Hematopoietic multipotent progenitor cell treated with erythropoietin and hydrocortisone succinate and interleukin-3 and kit ligand, for 8 days (in vitro differentiated cells): ENCODE measurements around the gene TP53I11.

ENCODE experiments used
- DNase-seq: peaks from one replicate; pipeline ENCODE4 v3.0.0-alpha.2; 2015

The TP53I11 gene, protein sequence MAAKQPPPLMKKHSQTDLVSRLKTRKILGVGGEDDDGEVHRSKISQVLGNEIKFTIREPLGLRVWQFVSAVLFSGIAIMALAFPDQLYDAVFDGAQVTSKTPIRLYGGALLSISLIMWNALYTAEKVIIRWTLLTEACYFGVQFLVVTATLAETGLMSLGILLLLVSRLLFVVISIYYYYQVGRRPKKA

DNA sequence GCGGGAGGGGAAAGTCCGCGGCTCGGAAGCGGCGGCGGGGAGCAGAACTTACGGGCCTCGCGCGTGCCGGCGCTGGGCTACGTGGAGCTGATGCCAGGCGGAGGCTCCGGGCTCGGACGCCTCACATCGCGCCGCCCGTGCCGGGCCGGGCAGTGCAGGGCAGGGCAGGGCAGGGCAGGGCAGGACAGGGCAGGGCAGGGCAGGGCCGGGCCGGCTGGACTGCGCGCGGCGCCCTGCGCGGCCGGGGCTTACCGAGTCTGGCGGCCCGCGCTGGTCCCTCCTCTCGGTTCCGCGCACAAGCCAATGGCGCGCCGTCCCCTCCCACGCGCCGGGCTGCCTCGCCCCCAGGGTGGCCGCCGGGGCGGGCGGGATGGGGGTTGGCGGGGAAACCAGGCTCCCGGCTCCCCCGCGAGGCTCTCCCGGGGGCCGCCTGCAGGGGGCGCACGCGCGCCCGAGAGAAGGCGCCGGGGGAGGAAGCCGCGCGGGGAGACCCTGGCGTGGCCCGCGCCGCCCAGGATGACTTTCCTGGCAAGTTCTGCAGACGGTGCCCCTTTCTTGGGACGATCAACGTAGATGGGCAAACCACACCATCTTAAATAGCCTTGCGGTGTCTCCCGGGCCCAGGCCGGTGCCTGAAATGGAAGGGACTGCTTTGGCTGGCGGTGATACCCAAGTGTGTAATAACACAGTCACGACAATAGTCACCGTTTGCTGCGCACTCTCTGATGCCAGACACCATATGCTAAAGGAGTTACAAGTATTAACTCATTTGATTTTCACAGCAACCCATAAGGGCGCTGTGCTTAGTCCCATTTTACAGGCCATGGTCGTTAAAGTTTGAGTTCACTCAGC, at the start of gene TP53I11:
Gene TP53I11 (minus strand): TSS at position 259 of the 852 bp plus-strand sequence. CDS start 12,548 bp downstream, outside the sequence.
- DNase-seq: peak; percentile 38

DNA sequence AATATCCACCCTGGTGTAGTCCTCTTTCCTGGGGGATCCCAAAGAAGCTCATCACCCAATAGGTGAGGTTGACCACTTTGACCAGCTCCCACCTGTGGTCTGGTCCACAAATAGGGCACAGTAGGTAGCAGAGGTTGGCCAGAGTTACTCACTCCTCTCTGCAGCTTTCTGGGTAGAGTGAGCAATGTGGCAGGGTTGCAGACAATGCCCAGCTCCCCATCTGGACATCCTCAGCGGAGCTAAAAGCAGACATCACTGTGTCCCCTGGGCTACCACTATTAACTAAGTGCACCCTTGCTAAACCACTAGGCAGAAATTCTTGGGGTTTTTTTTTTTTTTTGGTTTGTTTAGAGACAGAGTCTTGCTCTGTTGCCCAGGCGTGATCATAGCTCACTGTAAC, 48.4 kb upstream of the TP53I11 start:
- DNase-seq: no peak

DNA sequence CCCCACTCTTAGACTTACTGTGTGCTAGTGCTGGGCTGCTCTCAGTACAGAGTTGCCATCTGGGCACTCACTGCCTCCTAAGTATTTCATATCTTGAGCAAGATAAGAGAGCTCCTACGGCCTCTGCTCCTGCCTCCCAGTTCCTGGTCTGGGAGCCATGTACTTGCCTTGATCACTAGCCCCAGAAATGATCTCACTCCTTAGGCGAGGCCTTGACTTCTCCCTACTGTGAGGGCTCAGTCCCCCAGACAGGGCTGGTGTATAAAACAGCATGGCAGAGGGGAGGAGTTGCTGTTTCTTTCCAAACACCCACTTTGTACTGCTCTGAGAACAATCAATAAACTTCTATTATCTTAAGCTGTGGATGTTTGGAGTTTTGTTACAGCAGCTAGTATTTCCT, 47.4 kb upstream of the TP53I11 start:
- DNase-seq: no peak

DNA sequence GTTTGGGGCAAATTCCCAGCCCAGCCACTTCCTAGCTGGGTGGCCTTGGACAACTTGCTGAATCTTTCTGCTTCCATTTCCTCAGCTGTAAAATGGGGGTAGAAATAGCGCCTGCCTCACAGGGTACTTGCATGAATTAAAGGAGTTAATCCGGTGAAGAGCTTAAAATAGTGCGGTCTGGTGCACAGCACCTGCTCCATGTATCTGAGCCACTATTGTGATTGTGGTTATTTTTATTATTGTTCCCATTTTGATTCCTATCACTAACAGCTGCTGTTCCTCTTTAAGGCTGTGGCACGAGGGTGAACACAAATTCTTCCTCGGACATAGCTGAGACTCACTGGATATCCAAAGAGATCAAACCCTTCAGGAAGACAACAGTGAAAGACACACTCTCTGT, 46.9 kb upstream of the TP53I11 start:
- no peak for DNase-seq

DNA sequence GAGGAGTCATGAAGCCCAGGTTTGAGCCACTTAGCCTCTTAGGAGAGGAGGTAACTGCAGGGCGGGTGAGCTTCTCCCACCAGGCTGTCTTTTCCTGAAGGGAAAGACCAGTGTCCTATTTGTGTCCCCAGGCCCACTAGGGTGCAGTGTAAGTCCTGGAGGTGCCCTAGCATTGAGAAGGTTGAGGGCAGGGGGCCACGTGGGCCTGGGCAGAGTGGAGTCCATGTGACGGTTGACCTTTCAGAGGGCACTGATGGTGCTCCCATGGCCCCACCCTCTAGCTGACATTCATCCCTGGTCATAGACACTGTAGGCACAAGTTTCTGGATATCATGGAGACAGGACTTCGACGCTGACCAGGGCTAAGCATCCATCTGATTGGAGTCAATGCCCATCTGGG, 44.1 kb upstream of the TP53I11 start:
- no peak for DNase-seq

DNA sequence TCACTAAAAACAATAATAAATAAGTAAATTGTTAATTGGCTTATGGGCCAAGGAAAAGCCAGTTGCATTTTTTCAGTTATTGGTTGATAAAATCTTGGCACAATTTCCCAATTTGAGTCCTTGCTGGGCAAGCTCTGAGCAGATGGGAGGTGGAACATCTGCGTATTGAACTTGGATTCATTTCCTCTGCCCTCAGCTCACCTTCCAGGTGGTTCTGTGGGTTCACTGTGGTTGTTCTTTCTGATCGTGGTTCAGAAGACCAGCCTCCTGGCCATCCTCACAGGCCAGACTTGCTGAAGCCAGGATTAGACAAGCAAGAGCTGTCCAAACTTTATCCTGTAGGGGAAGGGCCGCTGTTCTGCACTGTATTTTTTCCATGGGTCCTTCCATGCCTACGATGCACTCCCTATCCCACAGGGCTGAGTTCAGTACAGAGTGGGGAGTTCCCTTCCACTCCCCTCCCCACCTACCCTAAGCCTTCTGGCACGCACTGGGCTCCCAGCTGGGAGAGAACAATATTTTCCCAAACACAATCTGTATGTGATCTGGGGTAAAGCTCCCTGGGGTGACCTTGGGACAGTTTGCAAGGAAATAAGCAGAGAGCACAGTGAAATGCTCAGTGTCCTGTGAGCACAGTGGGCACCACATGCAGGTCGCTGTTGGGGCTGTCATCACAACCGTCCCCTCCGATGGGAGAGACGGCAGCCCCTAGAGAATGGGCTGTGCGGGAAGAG, 43.5 kb upstream of the TP53I11 start:
- DNase-seq: no peak

DNA sequence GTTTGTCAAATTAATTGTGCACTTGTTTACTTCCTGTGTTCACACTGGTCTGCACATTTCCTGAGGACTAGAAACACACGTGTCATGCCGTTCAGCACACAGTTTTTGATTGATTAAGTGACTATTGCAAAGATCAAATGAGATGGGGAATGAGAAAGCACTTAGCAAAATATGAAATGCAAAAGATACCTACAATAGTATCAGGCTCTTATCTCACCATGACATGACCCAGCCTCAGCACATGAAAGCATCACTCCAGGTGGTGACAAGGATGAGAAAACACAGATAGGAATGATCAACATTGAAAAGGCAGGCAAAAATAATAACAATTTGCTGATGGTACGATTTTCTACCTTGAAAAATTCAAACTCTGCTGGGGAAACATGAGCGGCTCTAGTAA, 42.1 kb upstream of the TP53I11 start:
- no peak for DNase-seq

DNA sequence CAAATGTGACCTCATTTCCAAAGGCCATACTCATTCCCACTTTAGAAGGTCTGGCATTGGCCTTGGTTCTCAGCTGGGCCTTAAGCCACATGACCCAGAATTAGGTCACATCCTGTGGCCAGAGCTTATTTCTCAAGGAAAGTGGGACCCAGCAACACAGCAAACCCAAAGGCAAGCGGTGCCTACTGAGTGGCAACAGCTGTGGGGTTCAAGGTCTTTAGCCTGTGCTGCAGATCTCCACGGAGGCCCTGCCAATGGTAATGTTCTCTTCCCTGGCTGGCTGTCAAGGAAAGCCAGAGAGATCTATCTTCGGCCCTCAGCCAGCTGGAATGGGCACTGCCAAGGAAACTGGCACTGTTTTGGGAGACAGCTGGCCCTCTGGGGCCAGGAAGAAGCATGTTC, 41.5 kb upstream of the TP53I11 start:
- no peak for DNase-seq

DNA sequence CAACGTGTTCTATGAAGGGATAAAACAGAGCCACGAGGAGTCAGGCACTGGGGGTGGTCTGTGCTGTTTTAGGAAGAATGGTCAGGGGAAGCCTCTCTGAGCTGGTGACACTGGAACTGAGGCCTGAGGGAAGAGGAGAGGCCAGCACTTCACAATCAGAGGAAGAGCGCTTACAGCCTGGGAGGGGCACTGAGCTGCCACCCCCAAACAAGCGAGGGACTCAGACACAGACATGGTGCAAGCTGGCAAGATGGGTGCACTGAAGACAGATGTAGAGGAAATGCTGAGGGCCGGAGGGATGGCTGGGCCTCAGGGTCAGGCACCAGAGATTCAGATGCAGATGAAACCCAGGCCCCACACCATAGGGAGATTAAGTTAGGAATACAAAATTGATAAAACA, 40.0 kb upstream of the TP53I11 start:
- no peak for DNase-seq

DNA sequence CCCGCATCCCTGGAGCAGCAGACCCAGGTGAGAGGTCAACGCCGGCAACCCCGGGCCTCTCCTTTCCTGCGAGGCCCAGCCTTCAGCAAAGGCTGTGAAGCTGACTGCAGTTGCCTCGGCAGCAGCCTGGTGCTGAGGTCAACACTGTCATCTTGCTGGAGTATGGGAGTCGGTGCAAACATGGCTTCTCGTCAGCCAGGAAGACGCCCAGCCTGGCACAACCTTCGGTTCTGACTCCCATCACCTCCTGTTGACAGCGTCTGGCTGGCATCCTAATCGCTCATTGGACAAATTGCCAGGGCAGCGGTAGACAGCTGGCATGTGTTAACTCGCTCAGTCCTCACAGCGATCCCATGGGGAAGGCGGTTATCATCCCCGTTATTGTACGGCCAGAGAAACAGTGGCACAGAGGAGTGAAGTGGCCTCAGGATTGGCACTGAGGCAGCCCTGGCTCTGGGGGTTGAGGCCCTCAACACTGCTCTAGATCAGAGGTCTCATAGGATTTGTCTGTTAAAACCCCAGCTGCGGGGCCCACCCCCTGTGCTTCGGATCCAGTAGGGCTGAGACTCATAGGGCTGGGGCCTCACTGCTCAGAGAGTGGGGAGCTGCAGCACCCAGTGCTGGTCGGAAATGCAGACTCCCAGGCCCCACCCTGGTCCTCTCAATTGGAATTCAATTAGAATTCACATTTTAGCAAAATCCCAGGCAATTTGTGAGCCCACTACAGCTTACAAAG, 39.3 kb upstream of the TP53I11 start:
- DNase-seq: no peak

DNA sequence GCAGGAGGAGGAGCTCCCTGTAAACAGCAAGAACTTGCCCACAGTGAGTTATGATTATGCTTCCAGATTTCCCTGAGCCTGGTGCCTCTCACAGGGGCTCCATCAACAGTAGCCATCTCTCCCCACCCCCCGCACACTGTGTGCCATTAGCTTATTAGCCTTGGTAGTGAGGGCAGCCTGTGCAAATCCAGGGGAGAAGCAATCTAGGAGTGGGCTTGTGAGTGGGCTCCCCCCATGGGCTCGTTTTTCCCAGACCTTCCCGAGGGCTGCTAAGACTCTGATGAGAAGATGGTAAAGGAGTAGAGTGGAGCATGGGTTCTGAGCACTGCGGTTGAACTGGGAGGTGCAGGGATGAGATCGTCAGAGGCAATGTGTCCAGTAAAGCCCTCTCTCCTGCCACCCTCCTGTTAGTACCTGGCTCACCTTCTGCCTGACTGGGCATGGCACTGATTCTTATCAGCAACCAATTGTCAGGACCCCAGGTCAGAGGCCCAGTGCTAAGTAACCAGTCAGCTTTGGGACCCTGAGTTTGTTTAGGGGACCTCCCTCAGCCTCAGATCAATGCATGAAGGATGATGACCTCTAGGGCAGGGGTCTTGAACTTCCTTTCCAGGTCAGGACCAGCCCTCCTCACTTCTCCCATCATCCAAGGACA, 38.4 kb upstream of the TP53I11 start:
- no peak for DNase-seq

DNA sequence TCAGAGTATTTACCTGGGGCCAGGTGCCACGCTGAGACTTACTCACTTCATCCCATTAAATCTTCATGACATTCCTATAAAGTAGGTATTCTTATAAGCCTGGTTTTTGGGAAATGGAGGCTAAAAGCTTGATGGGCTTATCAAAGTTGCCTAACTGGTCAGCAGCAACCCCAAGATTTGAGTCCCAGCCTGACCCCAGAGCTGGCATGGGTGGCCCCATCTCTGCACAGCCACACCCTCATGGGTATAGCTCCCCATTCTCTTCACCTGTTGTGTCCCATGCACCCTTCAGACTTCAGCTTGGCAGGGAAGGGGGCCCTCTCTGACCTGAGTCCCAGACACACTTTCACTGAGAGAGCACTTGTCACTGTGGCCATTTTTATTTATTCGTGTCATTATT, 37.4 kb upstream of the TP53I11 start:
- no peak for DNase-seq

DNA sequence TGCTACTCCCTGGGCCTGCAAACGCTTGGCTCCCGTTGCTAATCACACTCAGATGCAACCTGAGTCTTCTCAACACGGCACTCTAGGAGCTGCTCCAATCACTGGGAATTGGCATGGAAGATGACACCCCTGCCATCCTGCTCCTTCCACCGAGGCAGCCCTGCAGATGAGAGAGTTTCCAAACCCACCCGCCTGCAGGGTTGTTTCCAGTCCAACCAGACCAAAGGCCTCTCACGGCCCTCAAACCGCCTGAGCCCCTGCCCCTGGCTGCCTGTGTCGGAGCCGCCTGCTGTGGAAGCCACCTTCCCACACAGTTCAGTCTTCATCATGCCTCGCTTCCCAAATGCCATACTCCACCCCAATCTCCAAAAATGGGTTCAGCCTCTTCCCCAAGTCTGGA, 36.8 kb upstream of the TP53I11 start:
- DNase-seq: no peak

DNA sequence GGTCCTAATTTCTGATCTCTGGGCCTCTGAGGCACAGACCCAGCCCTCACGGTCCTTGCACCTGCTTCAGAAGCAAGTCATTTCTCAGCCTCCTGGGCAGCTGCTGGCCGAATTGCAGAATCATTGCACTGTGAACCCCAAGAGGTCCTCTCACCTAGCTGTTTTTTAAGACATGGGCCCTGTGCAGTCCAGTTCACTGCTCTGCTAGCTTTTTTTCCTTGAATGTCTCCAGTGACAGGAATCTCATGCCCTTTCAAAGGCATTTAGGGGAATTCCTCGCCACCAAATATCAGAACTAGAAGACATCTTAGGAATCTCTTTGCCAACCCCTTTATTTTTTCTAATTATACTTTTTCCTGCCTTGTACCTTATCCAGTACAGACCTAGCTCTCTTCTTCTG, 35.6 kb upstream of the TP53I11 start:
- DNase-seq: no peak

DNA sequence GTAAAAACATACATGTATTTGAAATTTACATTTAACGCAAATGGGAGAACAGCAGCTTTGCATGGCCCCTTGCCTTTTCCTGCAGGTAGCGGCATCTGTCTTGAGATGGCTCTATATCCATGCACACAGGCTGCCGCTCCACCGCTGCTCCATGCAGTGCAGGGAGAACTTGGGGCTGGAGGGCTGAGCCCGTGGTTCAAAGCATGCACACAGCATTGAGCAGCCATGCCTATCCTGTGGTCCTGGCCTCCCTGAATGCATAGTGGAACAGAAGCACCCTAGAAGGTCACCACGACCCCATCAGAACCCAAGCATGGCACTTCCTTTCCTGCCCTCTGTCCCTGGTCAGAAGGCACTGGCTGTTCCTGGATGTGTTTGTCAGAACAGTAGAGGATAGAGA, 35.0 kb upstream of the TP53I11 start:
- no peak for DNase-seq

DNA sequence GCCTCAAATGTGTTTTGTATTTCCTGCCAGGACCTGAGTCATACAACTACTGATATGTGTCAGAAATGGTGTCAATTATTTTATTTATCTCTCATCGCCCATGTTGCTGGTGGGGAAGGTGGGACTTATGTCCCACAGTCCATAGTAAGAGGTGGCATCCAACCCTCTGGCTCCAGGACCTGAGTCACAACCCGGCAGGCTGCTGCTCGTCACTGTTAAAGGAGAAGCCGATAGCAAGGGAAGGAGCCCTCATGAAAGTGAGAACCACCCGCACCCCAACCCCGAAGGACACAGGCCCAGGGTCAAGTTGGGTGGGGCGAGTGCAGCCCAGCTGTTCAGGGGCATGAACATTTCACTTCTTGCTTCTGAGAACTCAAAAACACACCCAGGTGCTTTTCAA, 33.1 kb upstream of the TP53I11 start:
- DNase-seq: no peak

DNA sequence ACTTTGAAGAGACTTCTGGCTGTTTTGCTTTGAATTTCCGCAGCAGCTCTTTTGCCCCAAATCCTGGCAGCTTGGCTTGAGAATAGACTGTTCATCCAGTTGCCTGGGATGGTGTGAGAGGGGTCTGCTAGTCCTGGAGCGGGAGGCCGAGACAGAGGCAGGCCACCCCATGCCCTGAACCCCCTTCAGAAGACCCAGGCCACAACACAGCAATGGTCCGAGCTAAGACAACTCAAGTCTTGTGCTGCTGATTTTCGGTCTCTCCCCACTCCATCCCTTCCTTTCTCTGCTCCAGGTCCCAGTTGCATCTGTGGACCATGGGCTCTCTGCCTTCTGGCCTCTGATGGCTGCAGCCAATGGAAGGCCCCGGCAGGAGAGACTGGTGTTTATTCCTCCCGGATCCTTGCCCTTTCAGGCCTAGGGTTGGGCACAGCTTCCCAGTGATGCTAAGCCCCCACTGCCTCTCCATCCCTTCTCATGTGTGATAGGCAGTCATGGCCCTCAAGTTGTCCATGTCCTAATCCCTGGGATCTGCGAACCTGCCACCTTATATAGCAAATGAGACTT, 31.9 kb upstream of the TP53I11 start:
- no peak for DNase-seq

DNA sequence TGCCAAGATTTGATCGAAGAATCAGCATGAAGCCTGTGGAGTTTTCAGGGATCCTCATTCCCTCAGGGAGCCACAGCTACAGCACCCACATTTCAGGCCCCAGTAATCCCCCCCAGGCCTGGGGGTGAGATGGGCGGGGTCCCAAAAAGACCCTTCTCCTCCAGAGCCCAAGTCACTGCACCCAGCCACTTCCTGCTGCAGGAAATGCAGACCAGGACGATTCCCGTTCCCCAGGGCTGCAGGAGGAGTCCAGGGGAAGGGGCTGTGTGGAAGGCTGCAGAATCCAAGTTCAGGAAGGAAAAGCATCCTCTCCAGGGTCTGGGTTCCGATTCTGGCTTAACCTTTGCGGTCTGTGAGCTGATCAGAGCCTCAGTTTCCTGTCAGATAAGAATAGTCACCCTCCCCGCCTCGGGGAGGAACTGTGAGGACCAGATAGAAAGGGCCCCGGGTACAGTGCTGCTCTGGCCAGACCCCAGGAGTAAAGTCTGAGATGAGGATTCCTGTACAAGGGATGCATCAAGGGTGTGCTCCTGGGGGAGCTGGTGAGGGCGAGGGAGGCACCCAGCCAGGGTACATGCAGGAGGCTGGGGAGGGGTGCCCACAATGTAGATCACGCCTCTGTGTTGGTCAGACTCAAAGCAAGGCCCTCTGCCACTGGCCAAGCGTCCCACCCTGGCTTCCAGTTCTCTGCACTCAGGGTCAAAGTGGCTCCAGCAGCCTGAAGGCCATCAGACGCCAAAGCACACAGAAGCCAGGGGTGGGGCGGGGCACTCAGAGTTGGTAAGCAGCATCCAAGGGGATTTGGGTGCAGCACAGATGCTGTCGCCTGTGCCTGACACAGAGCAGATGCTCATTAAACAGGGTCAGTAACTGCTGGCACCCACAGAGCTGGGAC, 30.1 kb upstream of the TP53I11 start:
- no peak for DNase-seq

DNA sequence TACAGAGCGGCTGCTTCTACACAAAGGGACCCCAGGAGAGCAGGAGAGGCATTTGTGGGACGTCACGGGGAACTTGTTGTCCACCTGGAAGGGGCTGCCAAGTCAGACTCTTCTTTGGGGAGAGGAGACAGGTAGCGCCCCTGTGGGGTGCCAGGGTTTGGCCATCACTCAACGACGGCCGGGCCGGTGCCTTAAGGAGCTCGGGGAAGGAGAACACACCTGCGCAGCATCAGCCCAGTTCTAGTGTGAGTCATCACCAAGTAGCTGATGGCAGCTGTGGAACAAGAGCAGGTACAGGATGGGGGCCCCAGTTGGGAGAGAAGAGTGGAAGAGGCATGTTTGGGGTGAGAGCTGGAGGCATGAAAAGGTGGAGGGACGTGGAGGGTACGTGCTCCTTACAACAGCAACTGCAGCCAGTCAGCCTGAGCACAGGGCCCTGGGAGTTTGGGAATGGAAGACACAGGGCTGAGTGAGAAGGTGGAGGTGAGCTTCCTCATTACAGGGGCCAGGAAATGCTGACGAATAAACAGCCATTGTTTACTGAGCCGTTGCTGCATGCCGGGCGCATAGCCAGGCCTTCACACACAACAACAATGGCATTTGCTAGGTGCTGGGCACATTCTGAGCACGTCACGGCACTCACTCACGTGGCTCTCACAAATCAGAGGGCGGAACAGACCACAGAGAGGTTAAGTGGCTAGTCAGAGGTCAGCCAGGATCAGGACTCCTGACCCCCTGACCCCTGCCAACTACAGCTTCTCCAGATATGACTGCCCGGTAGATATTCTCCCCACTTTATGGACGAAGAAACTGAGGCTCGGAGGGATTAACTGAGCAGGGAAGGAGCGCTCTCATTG, 29.1 kb upstream of the TP53I11 start:
- DNase-seq: no peak

DNA sequence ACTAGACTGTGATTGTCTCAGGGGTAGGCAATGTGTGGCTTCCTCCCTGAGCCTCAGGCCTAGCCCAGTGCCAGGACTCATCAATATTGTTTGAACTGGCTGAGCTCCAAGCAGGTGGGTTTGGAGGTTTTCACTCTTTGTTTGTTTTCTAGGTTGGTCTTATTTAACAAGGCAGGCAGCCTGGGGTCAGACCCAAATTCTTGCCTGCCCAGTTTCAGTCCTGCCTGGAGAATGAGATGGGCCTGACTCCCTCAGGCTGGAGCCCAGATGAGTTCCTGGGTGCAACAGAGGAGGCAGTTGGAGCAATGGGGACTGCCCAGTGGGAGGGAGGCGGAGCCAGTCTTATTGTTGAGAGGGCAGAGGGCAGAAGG, 28.3 kb upstream of the TP53I11 start:
- DNase-seq: no peak
